ENCODE data around the gene C9.

DNA sequence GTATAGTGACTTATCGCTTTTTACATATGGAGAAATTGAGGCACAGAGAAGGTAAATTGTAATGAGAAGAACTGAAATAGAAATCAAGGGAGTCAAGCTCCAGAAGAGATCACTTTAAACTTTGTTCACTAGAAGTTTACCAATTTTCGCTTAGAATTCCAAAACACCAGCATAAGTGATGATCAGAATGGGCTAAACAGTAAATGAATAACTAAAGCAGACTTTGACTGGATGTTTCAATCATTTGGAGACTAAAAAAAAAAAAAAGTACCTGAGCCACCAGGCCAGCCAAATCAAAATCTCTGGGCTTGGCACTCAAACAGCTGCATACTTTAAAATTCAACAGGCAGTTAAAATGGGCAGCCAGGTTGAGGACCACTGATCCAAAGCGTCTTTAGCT is 106.7 kb downstream of the C9 start:
- no peak for TF ChIP-seq RAD21 (IDR thresholded peaks at IDR 0.05; ENCODE audit: low read length)
- TF ChIP-seq MXI1 (IDR thresholded peaks at IDR 0.05; ENCODE audit: borderline replicate concordance, low read depth, low read length), result no peak
- TF ChIP-seq, protein P1, sequence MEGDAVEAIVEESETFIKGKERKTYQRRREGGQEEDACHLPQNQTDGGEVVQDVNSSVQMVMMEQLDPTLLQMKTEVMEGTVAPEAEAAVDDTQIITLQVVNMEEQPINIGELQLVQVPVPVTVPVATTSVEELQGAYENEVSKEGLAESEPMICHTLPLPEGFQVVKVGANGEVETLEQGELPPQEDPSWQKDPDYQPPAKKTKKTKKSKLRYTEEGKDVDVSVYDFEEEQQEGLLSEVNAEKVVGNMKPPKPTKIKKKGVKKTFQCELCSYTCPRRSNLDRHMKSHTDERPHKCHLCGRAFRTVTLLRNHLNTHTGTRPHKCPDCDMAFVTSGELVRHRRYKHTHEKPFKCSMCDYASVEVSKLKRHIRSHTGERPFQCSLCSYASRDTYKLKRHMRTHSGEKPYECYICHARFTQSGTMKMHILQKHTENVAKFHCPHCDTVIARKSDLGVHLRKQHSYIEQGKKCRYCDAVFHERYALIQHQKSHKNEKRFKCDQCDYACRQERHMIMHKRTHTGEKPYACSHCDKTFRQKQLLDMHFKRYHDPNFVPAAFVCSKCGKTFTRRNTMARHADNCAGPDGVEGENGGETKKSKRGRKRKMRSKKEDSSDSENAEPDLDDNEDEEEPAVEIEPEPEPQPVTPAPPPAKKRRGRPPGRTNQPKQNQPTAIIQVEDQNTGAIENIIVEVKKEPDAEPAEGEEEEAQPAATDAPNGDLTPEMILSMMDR (conservative IDR thresholded peaks at IDR 0.05; ENCODE audit: low read depth, low read length), result no peak
- no peak for TF ChIP-seq RFX5 (IDR thresholded peaks at IDR 0.05; ENCODE audit: low read depth, low read length)
- TF ChIP-seq RCOR1 (IDR thresholded peaks at IDR 0.05; ENCODE audit: insufficient replicate concordance, low read length), result no peak
- TF ChIP-seq CEBPB (IDR thresholded peaks at IDR 0.05; ENCODE audit: low read depth, low read length), result no peak
- TF ChIP-seq FOS (IDR thresholded peaks at IDR 0.05; ENCODE audit: low read depth, low read length), result no peak
- TF ChIP-seq CHD1 (IDR thresholded peaks at IDR 0.05; ENCODE audit: low read depth, low read length), result no peak
- no peak for TF ChIP-seq POLR2A (IDR thresholded peaks at IDR 0.05; ENCODE audit: low read depth, low read length)
- TF ChIP-seq BHLHE40 (IDR thresholded peaks at IDR 0.05; ENCODE audit: low read depth, low read length), result no peak
- TF ChIP-seq, protein P2, sequence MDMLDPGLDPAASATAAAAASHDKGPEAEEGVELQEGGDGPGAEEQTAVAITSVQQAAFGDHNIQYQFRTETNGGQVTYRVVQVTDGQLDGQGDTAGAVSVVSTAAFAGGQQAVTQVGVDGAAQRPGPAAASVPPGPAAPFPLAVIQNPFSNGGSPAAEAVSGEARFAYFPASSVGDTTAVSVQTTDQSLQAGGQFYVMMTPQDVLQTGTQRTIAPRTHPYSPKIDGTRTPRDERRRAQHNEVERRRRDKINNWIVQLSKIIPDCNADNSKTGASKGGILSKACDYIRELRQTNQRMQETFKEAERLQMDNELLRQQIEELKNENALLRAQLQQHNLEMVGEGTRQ (IDR thresholded peaks at IDR 0.05; ENCODE audit: low read depth, low read length), result no peak
- no peak for TF ChIP-seq MAZ (IDR thresholded peaks at IDR 0.05; ENCODE audit: borderline replicate concordance, low read depth, low read length)
- no peak for TF ChIP-seq MAFK (IDR thresholded peaks at IDR 0.05; ENCODE audit: low read depth, low read length)
